SKM-1 treated with dmso at 0.1 percent for 144 hours (cell line): ENCODE measurements around the gene DSCAM.

Experiments
- DNase-seq: peaks from one replicate; lab custom pipeline; 2025; ENCODE audit not compliant: unreplicated experiment; lab: John Stamatoyannopoulos, UW

Gene DSCAM

DNA sequence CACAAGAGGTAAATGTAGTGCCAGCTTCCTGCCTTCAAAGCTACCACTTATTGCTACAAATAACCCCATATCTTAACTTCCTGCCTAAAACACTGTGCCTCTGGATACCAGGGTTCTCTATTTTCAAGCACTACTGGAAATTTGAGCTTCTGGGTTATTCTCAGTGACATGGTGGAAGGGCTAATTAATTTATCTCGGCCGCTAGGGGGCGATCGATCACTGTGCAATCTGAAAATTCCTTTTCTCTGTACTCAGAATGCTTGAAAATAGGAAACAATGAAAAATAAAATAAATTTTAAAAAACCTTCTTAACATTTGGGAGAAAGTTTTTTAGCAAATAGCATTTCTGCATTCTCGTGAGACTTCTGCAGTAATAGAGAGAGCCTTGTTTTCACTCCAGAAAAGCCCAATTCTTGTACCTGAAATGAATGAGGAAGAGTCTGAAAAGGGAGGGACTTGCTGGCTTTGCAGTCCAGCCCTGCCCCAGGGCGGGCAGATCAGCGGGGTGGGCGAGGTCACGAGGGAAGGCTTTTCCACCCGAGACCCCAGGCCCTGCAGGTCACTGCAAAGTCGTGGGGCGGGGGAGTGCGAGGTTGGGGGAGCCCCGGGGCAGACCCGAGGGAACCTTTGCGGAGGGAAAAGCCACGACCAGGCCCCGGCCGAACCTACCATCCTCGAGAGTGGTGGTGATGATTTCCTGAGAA is 703.0 kb downstream of the DSCAM start:
- peak; percentile 16 for DNase-seq

DNA sequence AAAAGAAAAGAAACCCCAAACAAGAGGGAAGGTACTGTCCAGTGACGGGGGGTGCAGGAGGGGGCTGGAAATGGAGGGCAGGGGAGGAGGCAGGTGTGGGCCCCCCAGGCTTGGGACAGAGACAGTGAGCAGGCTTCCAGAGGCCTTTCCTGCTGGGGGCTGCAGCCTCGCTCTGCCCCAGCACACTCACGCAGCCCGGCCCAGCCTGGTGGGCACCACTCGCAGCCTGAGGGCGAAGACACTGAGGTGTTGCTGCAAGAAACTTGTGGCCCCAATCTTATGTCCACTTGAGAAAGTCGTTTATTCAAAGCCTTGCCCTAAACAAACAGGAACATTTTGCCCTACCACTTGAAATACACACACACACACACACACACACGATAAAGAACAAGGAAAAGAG is 705.3 kb downstream of the DSCAM start:
- DNase-seq, result no peak

GRCh38 chr21:40140675-40141074 is 706.3 kb downstream of the DSCAM start:
- DNase-seq, result no peak

DNA sequence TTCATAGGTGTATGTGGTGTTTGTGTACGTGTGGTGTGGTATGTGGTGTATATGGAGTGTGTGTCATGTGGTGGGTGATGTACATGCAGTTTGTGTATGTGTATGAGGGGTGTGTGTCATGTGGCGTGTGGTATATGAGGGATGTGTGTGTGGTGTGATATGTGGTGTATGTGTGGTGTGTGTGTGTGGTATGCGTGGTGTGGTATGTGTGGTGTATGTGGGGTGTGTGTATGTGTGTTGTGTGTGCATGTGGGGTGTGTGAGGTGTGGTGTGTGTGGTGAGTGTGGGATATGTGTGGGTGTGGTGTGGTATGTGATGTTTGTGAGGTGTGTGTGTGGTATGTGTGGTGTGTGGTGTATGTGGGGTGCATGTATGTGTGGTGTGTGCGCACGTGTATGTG is 707.3 kb downstream of the DSCAM start:
- no peak for DNase-seq

DNA sequence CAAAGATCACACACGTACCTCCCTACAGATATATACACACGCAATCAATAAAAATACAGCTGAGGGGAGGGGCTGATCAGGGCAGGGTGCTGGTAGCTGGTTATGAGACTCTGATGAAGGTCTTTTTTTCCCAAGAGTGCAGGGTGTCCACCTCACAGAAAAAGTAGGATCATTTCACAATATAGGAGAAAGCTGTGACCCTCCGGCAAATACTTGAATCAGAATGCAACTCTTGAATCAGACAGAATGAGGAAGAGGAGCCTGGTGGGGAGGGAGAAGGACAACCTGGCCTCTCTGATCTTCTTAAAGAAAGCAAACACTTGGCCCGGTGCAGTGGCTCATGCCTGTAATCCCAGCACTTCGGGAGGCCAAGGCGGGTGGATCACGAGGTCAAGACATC is 710.4 kb downstream of the DSCAM start:
- no peak for DNase-seq

DNA sequence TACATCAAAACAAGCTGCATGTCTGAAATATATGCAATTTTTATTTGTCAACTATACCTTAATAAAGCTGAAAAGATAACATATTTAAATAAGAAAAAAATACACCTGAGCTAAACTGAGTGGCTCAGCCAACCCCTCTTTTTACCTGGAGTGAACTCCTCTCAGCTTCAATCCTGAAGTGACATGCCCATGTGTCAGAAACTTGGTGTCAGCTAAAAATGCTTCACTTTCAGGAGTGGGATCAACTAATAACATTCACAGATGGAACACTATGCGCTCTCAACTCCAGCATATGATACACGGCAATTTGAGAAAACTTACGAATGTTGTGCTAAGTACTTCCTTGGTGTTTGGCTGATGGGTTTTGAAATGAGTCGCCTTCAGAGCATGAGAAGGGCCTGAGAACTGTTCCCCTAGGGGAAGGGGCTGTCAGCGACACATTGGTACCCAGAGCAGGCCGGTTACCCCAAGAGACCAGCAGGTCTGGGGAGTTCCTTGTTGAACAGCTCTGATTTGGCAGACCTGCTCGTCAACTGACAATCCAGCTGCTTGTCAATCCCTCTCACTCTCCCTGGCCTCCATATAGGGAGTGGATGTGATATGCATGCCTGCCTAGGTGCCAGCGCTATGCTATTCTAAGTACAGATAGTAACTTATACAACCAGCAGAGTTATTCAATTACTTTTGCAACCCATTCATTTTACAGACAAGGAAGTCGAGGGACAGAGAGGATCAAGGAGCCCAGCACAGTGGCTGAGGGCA is 712.0 kb downstream of the DSCAM start:
- no peak for DNase-seq

DNA sequence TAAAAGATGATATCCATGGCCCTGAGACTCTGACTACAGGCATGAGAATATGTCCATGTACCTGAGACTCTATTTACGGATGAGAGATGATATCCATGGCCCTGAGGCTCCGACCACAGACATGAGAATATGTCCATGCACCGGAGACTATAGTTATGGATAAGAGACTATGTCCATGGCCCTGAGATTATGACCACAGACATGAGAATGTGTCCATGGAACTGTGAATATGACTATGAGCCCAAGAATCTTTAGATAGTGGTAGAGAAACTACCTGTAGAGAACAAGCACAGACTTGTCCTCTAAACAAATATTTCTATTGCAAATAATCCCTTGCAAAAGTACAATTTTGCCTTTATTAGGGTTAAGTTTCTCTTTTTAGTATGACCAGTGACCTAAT is 716.5 kb downstream of the DSCAM start:
- no peak for DNase-seq

DNA sequence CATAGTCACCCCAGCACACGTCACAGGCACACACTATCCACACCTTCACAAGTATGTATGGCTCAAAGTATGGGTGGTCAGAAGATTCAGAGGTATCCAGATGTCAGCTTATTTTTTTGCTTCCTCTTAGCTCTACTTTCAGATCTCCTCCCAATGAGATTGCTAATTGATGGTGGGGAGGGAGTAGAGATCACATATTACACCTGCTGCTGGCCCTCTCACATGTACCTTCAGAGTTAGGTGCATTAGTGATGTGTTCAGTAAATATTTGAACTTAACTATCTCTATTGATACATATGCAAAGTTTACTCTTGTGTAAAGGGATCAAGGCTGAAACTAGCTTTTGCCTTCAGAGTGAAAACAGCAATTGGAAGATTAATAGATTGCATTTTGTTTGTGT is 717.1 kb downstream of the DSCAM start:
- no peak for DNase-seq

DNA sequence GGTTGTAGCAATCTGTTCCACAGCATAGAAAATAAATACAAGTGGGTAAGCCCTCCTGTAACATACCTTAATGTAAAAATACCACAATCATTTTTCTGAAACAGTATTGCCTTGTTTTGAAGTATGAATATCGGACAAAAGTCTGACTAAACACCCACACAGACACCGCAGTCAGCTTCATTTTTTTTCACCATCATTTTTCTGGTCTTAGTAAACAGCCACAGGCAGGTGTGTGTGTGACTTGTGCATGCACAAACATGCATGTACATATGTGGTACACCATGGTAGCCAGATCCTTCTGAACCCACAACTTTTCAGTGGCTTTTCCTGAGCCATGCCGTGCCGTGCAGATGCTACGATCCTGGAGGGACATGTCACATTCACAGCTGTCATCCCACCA is 718.1 kb downstream of the DSCAM start:
- DNase-seq, result no peak

DNA sequence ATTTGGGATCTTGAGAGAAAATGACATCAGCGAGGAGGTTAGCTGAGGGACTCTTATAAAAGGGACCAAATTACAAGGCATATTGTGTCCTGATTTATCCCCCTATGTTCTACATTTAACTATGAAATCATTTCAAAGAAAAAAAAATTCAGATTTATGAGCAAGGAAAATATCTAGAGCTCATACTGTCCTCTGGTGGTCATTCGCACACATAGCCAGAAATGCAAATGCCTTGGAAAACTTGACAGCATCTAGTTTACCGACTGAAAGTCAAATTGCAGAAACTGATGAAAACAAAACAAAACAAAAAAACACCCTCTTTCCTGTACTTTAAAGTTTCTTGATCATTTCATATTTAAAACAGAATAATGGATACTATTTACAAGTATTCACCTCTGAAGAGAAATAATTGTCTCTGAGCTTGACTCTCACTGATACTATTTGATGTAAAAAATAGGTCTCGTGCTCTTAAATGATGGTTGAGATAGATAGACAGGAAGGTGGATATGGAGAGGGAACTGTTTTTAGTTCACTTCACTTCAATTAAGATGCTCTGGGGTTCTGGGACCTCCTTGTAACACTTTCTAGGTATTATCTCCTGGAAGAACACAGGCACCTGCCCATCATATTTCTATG is 725.9 kb downstream of the DSCAM start:
- peak; percentile 4 for DNase-seq

- no peak for DNase-seq
Observed at GRCh38 chr21:40118527-40118926, 728.4 kb downstream of the DSCAM start.

- DNase-seq, result no peak
Observed at GRCh38 chr21:40117236-40117635, 729.7 kb downstream of the DSCAM start.

- DNase-seq, result no peak
Observed at GRCh38 chr21:40115775-40116174, 731.2 kb downstream of the DSCAM start.

- no peak for DNase-seq
Observed at GRCh38 chr21:40102682-40103081, 744.3 kb downstream of the DSCAM start.

DNA sequence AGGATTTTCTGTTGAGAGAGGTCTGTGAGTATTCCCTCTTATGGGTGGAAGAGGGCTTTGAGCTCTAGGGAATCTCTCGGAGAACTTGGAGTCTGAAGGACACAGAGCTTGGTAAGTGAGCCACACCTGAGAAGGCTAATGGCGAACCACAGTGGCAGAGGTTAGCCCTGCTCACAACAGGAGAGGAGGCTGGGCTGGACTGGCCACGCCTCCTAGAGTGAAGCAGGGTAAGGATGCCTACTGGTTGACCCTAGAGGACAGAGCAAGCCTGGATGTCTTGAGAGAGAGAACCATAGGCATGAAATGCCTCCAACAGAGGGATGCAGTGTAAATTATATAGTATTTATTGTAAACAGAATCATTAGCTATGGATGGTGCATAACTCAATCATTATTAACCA is 747.1 kb downstream of the DSCAM start:
- DNase-seq, result no peak

DNA sequence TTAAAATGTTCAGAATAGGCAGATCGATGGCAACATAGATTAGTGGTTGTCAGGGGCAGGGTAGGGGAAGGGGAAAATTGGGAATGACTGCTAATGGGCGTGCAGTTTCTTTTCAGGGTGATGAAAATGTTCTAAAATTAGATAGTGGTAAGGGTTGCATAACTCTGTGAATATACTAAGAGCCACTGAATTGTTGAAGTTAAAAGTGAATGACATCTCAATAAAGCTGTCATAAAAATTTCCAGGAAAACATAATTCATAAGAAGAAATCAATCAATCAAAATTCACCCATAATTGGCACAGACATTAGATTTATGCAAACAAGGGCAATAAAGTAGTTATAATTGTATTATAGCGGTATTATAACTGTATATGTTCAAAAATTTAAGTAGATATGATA is 751.5 kb downstream of the DSCAM start:
- DNase-seq, result no peak

DNA sequence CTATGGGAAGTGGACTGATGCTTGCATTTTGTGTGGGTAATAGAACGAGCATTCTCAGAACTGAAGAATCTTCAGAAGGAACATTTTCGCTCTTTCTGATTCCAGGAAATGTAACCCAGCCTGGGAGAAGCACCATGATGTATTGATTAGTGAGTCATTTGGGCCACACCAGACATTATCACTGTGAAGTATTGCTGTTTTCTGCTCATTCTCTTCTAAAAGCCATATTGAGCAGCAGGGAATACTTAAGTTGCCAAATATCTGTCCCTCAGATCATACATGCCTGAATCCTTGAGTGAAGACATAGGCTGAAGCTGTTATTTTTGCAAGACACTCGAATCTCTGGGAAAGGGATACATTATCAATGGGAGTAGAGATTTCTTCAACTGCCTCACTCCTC is 766.6 kb downstream of the DSCAM start:
- no peak for DNase-seq

DNA sequence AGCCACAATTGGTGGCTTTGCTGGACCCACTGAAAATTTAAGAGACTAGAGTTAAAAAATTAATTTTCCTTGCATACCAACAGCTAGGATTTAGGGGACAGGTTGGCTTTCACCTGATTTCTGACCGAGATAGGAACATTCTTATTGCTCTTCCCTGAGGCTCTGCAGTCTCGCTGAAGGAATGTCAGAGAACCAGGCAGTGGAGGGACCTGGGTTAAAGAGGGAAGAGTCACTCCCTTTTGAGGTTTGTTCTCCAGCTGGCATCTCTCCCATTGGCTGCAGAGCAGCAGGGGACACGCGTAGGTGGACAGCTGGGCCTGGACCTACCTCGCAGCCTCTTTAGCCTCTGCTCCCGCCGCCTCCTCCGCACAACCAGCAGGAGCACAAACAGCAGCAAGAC is 772.2 kb downstream of the DSCAM start:
- no peak for DNase-seq

DNA sequence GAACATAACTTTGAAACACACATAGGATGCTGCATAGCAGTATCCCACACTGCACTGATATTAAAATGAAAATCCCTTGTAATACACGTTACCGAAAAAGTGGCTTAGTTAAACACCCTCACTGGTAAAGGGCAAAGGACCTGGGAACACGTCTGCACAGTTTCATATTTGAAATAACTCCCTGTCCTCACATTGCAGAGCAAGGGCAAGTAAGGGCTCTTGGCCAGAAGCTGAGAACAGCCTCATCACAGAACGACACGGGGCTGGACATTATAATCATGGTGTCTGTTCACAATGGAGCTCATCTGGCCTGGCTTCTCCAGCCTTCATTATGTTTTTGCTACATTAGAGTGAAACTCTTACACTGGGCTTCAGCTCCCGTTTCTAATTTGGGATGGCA is 772.8 kb downstream of the DSCAM start:
- no peak for DNase-seq

DNA sequence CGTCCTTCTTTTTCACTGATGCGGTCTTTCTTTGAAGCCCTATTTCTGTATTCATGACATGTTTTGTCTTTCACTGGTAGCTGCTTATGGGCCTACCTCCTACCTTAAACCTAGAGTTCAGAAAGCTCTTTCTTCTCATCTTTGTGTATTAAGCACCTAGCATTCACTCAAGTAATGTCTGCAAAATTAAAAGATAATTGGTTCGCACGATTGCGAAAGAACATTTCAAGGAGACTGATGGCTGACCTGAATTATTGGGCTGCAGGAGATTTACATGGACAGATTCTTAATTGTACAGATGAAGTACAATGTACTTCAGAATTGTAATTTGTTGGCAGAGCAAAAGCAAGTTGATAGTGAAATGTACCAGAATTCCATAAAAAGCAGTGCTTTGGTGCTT is 773.3 kb downstream of the DSCAM start:
- no peak for DNase-seq

- DNase-seq, result no peak
Observed at GRCh38 chr21:40070871-40071270, 776.1 kb downstream of the DSCAM start.

DNA sequence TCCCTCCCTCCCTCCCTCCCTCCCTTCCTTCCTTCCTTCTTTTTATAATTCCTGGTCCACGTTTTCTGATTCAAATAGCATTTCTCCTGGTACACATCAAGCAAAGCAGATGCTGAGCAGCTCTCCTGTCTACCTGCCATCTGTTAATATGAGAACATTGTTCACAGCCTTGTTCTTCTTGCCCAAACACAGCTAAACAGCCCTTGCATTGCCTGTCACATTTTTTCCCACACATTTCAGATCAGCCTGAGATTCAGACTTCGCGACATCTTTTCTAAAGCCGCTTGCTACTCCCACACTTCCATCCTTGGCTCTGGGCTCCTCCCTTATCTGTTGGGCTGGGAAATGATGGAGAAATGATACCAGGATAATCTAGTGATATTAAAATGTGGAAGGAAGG is 779.2 kb downstream of the DSCAM start:
- no peak for DNase-seq
